Medulla oblongata (tissue), 1 donor: ENCODE results near the gene CPOX.
"Not testable (repeated sequence)": the region's sequence is repeated elsewhere in the genome, so short reads cannot be mapped to it uniquely, and the experiment has no call there.

Source experiments
- DNase-seq: peaks from one replicate; pipeline ENCODE4 v3.0.0-alpha.2; 2015; ENCODE audit errors: extremely low spot score

The CPOX gene

GRCh38 chr3:98563661-98564281 is 29.6 kb downstream of the CPOX start:
- DNase-seq, result no peak

- no peak for DNase-seq
Observed at GRCh38 chr3:98561727-98562521, 31.5 kb downstream of the CPOX start.

GRCh38 chr3:98560911-98561310 is 32.5 kb downstream of the CPOX start:
- DNase-seq, result no peak

GRCh38 chr3:98559769-98560168 is 33.6 kb downstream of the CPOX start:
- not testable (repeated sequence) for DNase-seq

GRCh38 chr3:98558100-98558827 is 35.1 kb downstream of the CPOX start:
- no peak for DNase-seq

- no peak for DNase-seq
Observed at GRCh38 chr3:98557324-98558010, 35.9 kb downstream of the CPOX start.

- DNase-seq, result no peak
Observed at GRCh38 chr3:98556164-98557130, 37.0 kb downstream of the CPOX start.

- no peak for DNase-seq
Observed at GRCh38 chr3:98555025-98555379, 38.4 kb downstream of the CPOX start.

- no peak for DNase-seq
Observed at GRCh38 chr3:98554580-98554979, 38.8 kb downstream of the CPOX start.

- no peak for DNase-seq
Observed at GRCh38 chr3:98553753-98554152, 39.7 kb downstream of the CPOX start.

- no peak for DNase-seq
Observed at GRCh38 chr3:98553021-98553563, 40.3 kb downstream of the CPOX start.

- DNase-seq, result no peak
Observed at GRCh38 chr3:98552232-98553020, 41.0 kb downstream of the CPOX start.

- no peak for DNase-seq
Observed at GRCh38 chr3:98551754-98552153, 41.7 kb downstream of the CPOX start.

- DNase-seq, result no peak
Observed at GRCh38 chr3:98551236-98551635, 42.2 kb downstream of the CPOX start.

- DNase-seq, result no peak
Observed at GRCh38 chr3:98550833-98551232, 42.6 kb downstream of the CPOX start.

GRCh38 chr3:98548544-98548943 is 44.9 kb downstream of the CPOX start:
- DNase-seq, result no peak

GRCh38 chr3:98545940-98546339 is 47.5 kb downstream of the CPOX start:
- no peak for DNase-seq

GRCh38 chr3:98542623-98543022 is 50.8 kb downstream of the CPOX start:
- DNase-seq, result no peak

GRCh38 chr3:98541695-98542094 is 51.7 kb downstream of the CPOX start:
- DNase-seq, result no peak

- no peak for DNase-seq
Observed at GRCh38 chr3:98540346-98540745, 53.1 kb downstream of the CPOX start.
